Measurements from ENCODE around the gene PRKD3.
A peak's percentile ranks its signal among the peaks of the same experiment; 100 is the strongest.

The PRKD3 gene

DNA sequence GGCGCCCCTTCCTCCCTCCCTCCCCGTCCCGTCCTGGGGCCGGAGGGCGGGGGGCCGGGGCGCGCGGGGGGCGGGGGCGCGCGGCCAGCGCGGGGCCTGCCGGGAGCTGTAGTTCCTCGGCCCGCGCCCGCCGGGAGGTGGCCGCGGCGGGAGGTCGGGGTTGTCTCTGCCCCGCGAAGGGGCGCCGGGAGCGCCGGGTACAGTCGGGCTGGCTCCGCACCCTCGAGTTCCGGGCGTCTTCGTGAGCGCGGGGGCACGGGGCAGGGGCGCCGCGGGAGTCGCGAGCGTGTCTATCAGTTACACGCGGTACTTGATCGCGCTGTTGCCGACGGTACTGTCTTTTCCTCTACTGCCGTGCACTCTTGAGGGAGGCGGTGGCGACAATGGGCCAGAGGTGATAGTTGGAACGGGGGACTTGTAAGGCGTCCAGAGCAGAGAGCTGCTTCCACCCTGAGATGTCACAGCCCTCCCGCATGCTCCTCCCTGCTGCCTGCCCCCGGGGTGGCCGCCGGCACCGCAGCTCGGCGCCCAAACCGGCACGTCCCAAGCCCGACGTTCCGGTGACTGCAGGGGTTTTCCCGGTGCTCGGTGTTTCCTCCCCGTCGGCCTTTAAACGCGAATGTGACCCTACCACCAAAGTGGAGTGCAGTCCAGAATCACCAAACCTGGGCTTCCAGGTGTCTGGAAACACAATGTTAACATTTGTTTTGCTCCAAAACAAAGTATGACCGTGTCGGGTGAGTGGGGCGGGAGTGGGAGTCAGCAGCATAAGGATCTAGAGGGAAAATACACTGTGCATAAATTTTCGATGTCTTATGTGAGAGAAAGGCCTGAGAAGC is at the start of gene PRKD3:
Gene PRKD3 (minus strand): TSS at position 48 of the 839 bp plus-strand sequence. CDS start 8,309 bp downstream, outside the sequence.
- FAIRE-seq (peak; percentile 41), DNase-seq (ENCODE audit: insufficient read length, low spot score) (peak; percentile 50)
- peak; percentile 14 for TF ChIP-seq POLR2A (IDR thresholded peaks at IDR 0.05; ENCODE audit: low read depth, low read length)

GRCh38 chr2:37372000-37372399 is 47.4 kb upstream of the PRKD3 start:
- FAIRE-seq (no peak), DNase-seq (ENCODE audit: insufficient read length, low spot score) (no peak)
- no peak for TF ChIP-seq POLR2A (IDR thresholded peaks at IDR 0.05; ENCODE audit: low read depth, low read length)

- no peak for FAIRE-seq
- TF ChIP-seq POLR2A (IDR thresholded peaks at IDR 0.05; ENCODE audit: low read depth, low read length): no peak
- DNase-seq (ENCODE audit: insufficient read length, low spot score): no peak
Observed at GRCh38 chr2:37370666-37371065, 46.0 kb upstream of the PRKD3 start.

- FAIRE-seq (no peak), DNase-seq (ENCODE audit: insufficient read length, low spot score) (no peak)
- no peak for TF ChIP-seq POLR2A (IDR thresholded peaks at IDR 0.05; ENCODE audit: low read depth, low read length)
Observed at GRCh38 chr2:37367984-37368383, 43.4 kb upstream of the PRKD3 start.

- no peak for FAIRE-seq
- no peak for TF ChIP-seq POLR2A (IDR thresholded peaks at IDR 0.05; ENCODE audit: low read depth, low read length)
- no peak for DNase-seq (ENCODE audit: insufficient read length, low spot score)
Observed at GRCh38 chr2:37367310-37367709, 42.7 kb upstream of the PRKD3 start.

DNA sequence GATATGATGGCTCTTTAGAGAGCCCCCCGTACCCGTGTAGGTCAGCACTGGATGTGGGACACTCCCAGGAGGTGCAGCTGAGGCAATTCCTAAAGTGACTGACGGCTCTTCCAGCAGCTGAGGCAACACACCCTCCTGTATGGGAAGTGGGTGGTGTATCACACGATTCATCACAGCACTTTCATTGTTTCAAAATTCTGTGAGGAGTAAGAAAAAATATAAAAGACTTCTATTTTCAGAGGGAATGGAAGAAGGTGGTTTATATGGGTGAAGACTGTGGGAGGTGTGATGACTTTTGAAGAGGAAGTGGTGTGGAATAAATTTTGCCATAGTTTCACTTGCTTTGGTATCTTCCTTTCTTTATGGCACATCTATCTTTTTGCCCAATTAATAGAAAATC is 42.1 kb upstream of the PRKD3 start:
- DNase-seq (ENCODE audit: insufficient read length, low spot score) (no peak), FAIRE-seq (no peak)
- no peak for TF ChIP-seq POLR2A (IDR thresholded peaks at IDR 0.05; ENCODE audit: low read depth, low read length)

DNA sequence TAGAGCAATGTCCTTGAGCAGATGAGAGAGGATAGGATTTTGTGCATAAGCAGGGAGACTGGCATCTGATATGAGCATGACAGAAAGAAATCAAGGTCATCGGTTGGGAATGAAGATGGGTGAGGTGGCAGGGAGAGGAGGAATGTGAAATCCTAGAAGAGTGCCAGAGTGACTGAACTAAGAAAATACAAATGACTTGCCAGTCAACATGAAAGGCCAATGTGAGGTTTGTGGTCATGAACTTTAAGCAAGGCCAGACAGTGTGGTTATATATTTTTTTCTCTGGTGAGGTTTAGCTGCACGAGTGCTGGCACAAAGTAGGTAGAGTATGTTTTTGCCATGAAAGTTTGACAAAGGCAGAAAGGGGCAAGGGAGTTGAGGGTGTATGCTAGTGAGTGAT is 41.0 kb upstream of the PRKD3 start:
- no peak for TF ChIP-seq POLR2A (IDR thresholded peaks at IDR 0.05; ENCODE audit: low read depth, low read length)
- FAIRE-seq (no peak), DNase-seq (ENCODE audit: insufficient read length, low spot score) (no peak)

DNA sequence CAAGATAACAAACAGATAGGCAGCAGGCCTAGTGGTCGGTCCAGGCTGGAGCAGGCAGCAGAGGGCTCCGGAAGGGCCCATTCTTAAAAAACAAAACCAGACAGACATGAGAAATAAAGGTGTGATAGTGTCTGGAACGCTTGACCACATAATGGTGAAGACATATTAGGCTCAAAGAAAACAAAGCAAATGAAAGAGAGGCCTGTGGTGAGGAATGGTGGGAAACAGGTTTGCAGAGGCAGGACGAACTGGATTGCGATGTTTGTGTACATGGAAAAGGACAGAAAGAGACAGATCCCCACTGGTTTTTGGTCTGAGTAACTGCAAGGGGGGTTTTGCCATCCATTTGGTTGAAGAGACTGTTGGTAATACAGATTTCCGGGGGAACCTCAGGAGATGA is 39.7 kb upstream of the PRKD3 start:
- FAIRE-seq (no peak), DNase-seq (ENCODE audit: insufficient read length, low spot score) (no peak)
- TF ChIP-seq POLR2A (IDR thresholded peaks at IDR 0.05; ENCODE audit: low read depth, low read length): no peak

- TF ChIP-seq POLR2A (IDR thresholded peaks at IDR 0.05; ENCODE audit: low read depth, low read length): no peak
- DNase-seq (ENCODE audit: insufficient read length, low spot score) (no peak), FAIRE-seq (no peak)
Observed at GRCh38 chr2:37361994-37362698, 37.5 kb upstream of the PRKD3 start.

DNA sequence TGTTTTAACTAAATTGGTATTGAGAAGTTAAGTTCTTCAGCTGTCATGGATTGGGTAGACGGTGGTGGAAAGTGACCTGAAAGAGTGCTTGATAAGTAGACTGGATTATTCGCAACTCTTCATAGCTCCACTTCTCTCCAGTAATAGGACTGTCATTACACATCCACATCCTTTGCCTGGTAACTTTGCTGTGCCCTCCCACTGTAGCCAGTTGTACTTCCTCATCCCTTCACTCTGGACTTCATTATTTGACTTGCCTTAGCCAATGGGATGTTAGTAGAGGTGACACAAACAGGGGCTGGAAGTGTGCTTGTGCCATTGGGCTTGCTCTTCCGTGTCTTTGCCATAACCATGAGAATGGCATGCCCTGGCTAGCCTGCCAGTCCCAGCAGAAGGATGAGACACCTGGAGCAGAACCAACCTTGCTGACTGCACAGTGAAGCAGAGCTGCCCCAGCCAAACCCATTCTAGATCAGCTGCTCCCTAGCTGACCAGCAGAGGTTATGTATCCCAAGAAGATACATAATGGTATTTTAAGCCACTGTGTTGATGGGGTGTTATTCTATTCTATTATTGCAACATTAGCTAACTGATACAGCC is 36.7 kb upstream of the PRKD3 start:
- no peak for FAIRE-seq
- no peak for TF ChIP-seq POLR2A (IDR thresholded peaks at IDR 0.05; ENCODE audit: low read depth, low read length)
- DNase-seq (ENCODE audit: insufficient read length, low spot score): no peak

- DNase-seq (ENCODE audit: insufficient read length, low spot score) (no peak), FAIRE-seq (no peak)
- no peak for TF ChIP-seq POLR2A (IDR thresholded peaks at IDR 0.05; ENCODE audit: low read depth, low read length)
Observed at GRCh38 chr2:37358466-37358865, 33.8 kb upstream of the PRKD3 start.

- FAIRE-seq (no peak), DNase-seq (ENCODE audit: insufficient read length, low spot score) (no peak)
- no peak for TF ChIP-seq POLR2A (IDR thresholded peaks at IDR 0.05; ENCODE audit: low read depth, low read length)
Observed at GRCh38 chr2:37357530-37357929, 32.9 kb upstream of the PRKD3 start.

DNA sequence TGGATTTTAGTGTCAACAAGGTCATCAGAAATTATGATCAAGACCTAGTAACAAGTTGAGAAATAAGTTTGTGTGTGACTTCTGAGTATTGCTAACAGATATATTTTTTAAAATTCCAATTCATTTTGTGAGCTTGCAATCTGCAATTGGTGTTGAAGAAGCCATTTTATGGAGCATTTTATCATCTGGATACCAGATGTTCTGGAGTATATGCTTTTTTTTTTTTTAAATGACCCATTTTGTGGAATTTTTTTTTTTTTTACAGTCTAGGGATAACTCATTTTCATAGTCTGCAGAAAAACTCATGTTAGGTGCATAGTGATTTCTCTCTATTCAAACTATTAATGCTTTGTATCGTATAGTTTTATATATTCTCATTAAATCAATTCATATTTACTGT is 32.4 kb upstream of the PRKD3 start:
- no peak for DNase-seq (ENCODE audit: insufficient read length, low spot score)
- no peak for FAIRE-seq
- no peak for TF ChIP-seq POLR2A (IDR thresholded peaks at IDR 0.05; ENCODE audit: low read depth, low read length)

- FAIRE-seq: no peak
- no peak for DNase-seq (ENCODE audit: insufficient read length, low spot score)
- TF ChIP-seq POLR2A (IDR thresholded peaks at IDR 0.05; ENCODE audit: low read depth, low read length): no peak
Observed at GRCh38 chr2:37356299-37356698, 31.7 kb upstream of the PRKD3 start.
